ENCODE data around the gene CDC42SE1. TPM values are rescaled to one million over a fixed set of nuclear protein-coding genes. Genes with fewer than 3 reads are reported as not detected.

The CDC42SE1 gene
- total RNA-seq, 1 donor from 2014 or later, result 148 TPM

GRCh38 chr1:151060657-151061421, 1.4 kb upstream of the CDC42SE1 start:
- CTCF ChIA-PET, result interaction anchor here (1.0 to 2.4 kb wide), 8 partner anchors 7 to 95 kb away, joined by 3 to 12 read pairs (median 5); partner anchors contain the start of genes C1orf56, GABPB2 and TNFAIP8L2
- TF ChIP-seq, protein P1, sequence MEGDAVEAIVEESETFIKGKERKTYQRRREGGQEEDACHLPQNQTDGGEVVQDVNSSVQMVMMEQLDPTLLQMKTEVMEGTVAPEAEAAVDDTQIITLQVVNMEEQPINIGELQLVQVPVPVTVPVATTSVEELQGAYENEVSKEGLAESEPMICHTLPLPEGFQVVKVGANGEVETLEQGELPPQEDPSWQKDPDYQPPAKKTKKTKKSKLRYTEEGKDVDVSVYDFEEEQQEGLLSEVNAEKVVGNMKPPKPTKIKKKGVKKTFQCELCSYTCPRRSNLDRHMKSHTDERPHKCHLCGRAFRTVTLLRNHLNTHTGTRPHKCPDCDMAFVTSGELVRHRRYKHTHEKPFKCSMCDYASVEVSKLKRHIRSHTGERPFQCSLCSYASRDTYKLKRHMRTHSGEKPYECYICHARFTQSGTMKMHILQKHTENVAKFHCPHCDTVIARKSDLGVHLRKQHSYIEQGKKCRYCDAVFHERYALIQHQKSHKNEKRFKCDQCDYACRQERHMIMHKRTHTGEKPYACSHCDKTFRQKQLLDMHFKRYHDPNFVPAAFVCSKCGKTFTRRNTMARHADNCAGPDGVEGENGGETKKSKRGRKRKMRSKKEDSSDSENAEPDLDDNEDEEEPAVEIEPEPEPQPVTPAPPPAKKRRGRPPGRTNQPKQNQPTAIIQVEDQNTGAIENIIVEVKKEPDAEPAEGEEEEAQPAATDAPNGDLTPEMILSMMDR (IDR thresholded peaks at IDR 0.05), result no peak
- no peak for DNase-seq
- POLR2A ChIA-PET, result interaction anchor here (0.6 to 7.2 kb wide), 5 partner anchors 10 to 975 kb away, joined by 3 to 98 read pairs (median 5); partner anchors contain the start of genes C1orf56 and GABPB2
- Mint-ChIP-seq H3K9me3 (no peaks in the 10 kb centered on the region), H3K4me1 (peaks cover 39% of the 10 kb centered on the region), H3K36me3 (ENCODE audit: low read depth) (peaks cover 33% of the 10 kb centered on the region), H3K4me3 (peak overlapping the region; percentile 98), H3K27ac (peak overlapping the region; percentile 93), H3K27me3 (no peaks in the 10 kb centered on the region)
- ATAC-seq (ENCODE audit: low read depth), result no peak
- intact Hi-C loops (cut with micrococcal nuclease), result no loop called here

DNA sequence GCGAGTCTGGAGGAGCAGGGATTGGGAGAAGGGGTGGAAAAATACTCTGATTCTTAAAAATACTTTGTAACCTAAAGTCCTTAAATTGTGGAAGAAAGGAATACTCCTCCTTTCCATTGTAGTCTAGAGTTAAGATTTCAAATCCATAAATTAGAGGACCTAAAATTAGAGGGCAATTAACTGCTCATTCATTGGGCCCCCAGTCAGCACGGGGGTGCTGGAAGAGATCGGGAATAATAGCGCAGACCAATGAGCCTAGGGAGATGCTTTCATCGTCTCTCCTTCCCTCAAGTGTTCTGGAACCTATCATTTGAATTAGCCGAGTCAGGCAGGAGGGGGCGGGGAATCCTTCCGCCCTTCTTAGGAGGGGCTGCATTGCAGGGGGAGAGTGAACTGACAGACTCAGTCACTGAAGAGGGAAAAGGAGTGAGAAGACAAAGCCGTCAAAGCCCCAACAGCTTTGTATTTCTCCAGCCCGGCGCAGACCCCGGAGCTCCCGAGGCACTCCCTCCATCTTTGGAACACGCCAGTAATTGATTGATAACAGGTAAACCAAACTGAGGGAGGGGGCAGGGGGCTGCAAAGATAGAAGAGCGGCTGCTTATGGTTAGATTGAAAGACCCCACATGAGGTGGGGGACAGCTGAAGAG, 710 bp upstream of the CDC42SE1 start, which contains the start of gene MLLT11:
Gene MLLT11 (plus strand): TSS at position 391 of the 650 bp plus-strand sequence. CDS start 6,828 bp downstream, outside the sequence.
- TF ChIP-seq, protein P1 (IDR thresholded peaks at IDR 0.05), result no peak
- H3K36me3 Mint-ChIP-seq (ENCODE audit: low read depth), result peaks cover 40% of the 10 kb centered on the region
- intact Hi-C loops (cut with micrococcal nuclease), result no loop called here
- H3K27me3 Mint-ChIP-seq, result no peaks in the 10 kb centered on the region
- CTCF ChIA-PET, result interaction anchor here (1.0 to 2.4 kb wide), 6 partner anchors 8 to 96 kb away, joined by 3 to 12 read pairs (median 7); partner anchors contain the start of genes C1orf56, GABPB2 and TNFAIP8L2
- peak within 1 kb of the TSS; percentile 98 for H3K4me3 Mint-ChIP-seq
- H3K4me1 Mint-ChIP-seq, result peaks cover 46% of the 10 kb centered on the region
- no peaks in the 10 kb centered on the region for H3K9me3 Mint-ChIP-seq
- peak within 1 kb of the TSS; percentile 93 for H3K27ac Mint-ChIP-seq
- POLR2A ChIA-PET, result interaction anchor here (0.6 to 7.2 kb wide), 9 partner anchors 11 to 908 kb away, joined by 3 to 98 read pairs (median 4); partner anchors contain the start of genes C1orf56, GABPB2, MINDY1 and VPS72
- ATAC-seq (ENCODE audit: low read depth) (no peak), DNase-seq (no peak)

DNA sequence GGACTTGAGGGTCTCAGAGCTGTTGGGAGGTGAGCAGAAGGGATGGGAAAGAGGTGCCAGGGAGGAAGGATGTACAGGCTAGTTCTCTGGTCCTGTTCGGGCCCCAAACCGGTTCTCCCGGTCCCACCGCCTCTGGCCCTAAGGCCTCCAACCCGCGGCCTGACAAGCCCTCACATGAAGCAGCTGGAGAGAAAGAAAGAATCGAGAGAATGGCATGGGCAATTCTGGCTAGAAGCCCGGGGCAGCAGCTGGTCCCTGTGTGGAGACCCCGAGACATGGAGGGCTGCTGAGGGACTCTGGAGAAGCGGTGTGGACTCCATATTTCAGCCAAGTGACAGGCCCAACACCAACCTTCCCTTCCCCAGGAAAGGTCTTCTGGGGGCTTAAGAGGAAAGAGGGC, 730 bp downstream of the CDC42SE1 start:
- intact Hi-C loops (cut with micrococcal nuclease), result loop anchor here (1.0 to 5.0 kb wide), 5 partner anchors 10 to 131 kb away; partner anchors contain the start of genes GABPB2, PRUNE1 and SETDB1
- Mint-ChIP-seq H3K9me3 (no peaks in the 10 kb centered on the region), H3K4me1 (peaks cover 55% of the 10 kb centered on the region), H3K27ac (peak overlapping the region; percentile 93), H3K36me3 (ENCODE audit: low read depth) (peaks cover 55% of the 10 kb centered on the region), H3K4me3 (peak overlapping the region; percentile 98), H3K27me3 (no peaks in the 10 kb centered on the region)
- CTCF ChIA-PET, result interaction anchor here (0.9 to 1.9 kb wide), 5 partner anchors 9 to 34 kb away, joined by 5 to 12 read pairs (median 5); partner anchors contain the start of genes C1orf56 and GABPB2
- TF ChIP-seq, protein P1 (IDR thresholded peaks at IDR 0.05), result no peak
- DNase-seq (peak; percentile 27), ATAC-seq (ENCODE audit: low read depth) (no peak)
- POLR2A ChIA-PET, result interaction anchor here (0.6 to 7.2 kb wide), 10 partner anchors 9 to 736 kb away, joined by 3 to 98 read pairs (median 4); partner anchors contain the start of genes C1orf56, GABPB2, MINDY1 and VPS72

GRCh38 chr1:151056149-151056548, 3.3 kb downstream of the CDC42SE1 start:
- no peaks in the 10 kb centered on the region for H3K27me3 Mint-ChIP-seq
- CTCF ChIA-PET, result no interaction called here
- intact Hi-C loops (cut with micrococcal nuclease), result loop anchor here (5.0 kb wide), 1 partner anchor 129 kb away; the partner anchor contains the start of gene SETDB1
- ATAC-seq (ENCODE audit: low read depth), result no peak
- H3K9me3 Mint-ChIP-seq, result no peaks in the 10 kb centered on the region
- peaks cover 78% of the 10 kb centered on the region for H3K36me3 Mint-ChIP-seq (ENCODE audit: low read depth)
- peak overlapping the region; percentile 98 for H3K4me3 Mint-ChIP-seq
- TF ChIP-seq, protein P1 (IDR thresholded peaks at IDR 0.05), result no peak
- POLR2A ChIA-PET, result interaction anchor here (1.0 to 7.2 kb wide), 4 partner anchors 9 to 50 kb away, joined by 3 to 98 read pairs (median 34); partner anchors contain the start of genes C1orf56, GABPB2 and MINDY1
- peaks cover 65% of the 10 kb centered on the region for H3K4me1 Mint-ChIP-seq
- no peak for DNase-seq
- peak overlapping the region; percentile 93 for H3K27ac Mint-ChIP-seq
